Hematopoietic multipotent progenitor cell treated with erythropoietin and hydrocortisone succinate and interleukin-3 and kit ligand, for 4 days (in vitro differentiated cells): ENCODE measurements around the gene P2RY10.
A peak's percentile ranks its signal among the peaks of the same experiment; 100 is the strongest.
"Not testable (repeated sequence)": the region's sequence is repeated elsewhere in the genome, so short reads cannot be mapped to it uniquely, and the experiment has no call there.

Source experiments
- DNase-seq: peaks from one replicate; pipeline ENCODE4 v3.0.0-alpha.2; 2015

Gene P2RY10

GRCh38 chrX:78945186-78945912 lies at the start of gene P2RY10:
TSS of gene P2RY10 (plus strand) at chrX:78945391. CDS start at chrX:78960521, 15,130 bp downstream.
- DNase-seq = peak; percentile 84

- DNase-seq = peak; percentile 30
Measured at GRCh38 chrX:78922754-78923153, 22.4 kb upstream of the P2RY10 start.

GRCh38 chrX:78923198-78924015 lies 21.8 kb upstream of the P2RY10 start:
- peak; percentile 23 for DNase-seq

- peak; percentile 60 for DNase-seq
Measured at GRCh38 chrX:78931814-78932213, 13.4 kb upstream of the P2RY10 start.

- DNase-seq = no peak
Measured at GRCh38 chrX:78934866-78935265, 10.3 kb upstream of the P2RY10 start.

- no peak for DNase-seq
Measured at GRCh38 chrX:78944351-78944750, 840 bp upstream of the P2RY10 start.

GRCh38 chrX:78946178-78946931 lies 1.2 kb downstream of the P2RY10 start:
- DNase-seq = no peak

GRCh38 chrX:78950009-78950835 lies 5.0 kb downstream of the P2RY10 start:
- DNase-seq = peak; percentile 45

- no peak for DNase-seq
Measured at GRCh38 chrX:78957049-78957767, 12.0 kb downstream of the P2RY10 start.

- no peak for DNase-seq
Measured at GRCh38 chrX:78957768-78958130, 12.6 kb downstream of the P2RY10 start.

- DNase-seq = no peak
Measured at GRCh38 chrX:78958419-78959116, 13.4 kb downstream of the P2RY10 start.

- DNase-seq = no peak
Measured at GRCh38 chrX:78960888-78961287, 15.7 kb downstream of the P2RY10 start.

- DNase-seq = no peak
Measured at GRCh38 chrX:78964598-78964997, 19.4 kb downstream of the P2RY10 start.

GRCh38 chrX:78979789-78980464 lies 34.7 kb downstream of the P2RY10 start:
- DNase-seq = peak; percentile 14

GRCh38 chrX:78989349-78989748 lies 44.2 kb downstream of the P2RY10 start:
- DNase-seq = no peak

GRCh38 chrX:78997870-78998558 lies 52.8 kb downstream of the P2RY10 start:
- DNase-seq = peak; percentile 26

GRCh38 chrX:79007540-79007939 lies 62.3 kb downstream of the P2RY10 start:
- DNase-seq = not testable (repeated sequence)
